Progenitor cell of endocrine pancreas (in vitro differentiated cells): Measurements from ENCODE around the gene LRRN4CL. TPM values are rescaled to one million over a fixed set of nuclear protein-coding genes. Genes with fewer than 3 reads are reported as not detected.

Experiments
- DNase-seq: peaks from one replicate; pipeline ENCODE4 v3.0.0; 2021; ENCODE audit warnings: low spot score; ENCODE audit not compliant: unreplicated experiment
- H3K27ac Mint-ChIP-seq: 2 replicates; pipeline ENCODE4 v1.8.0; 2021; ENCODE audit warnings: mild to moderate bottlenecking, moderate library complexity, mixed read lengths
- H3K27me3 Mint-ChIP-seq: 2 replicates; pipeline ENCODE4 v1.8.0; 2021; ENCODE audit warnings: mixed read lengths
- H3K36me3 Mint-ChIP-seq: 2 replicates; pipeline ENCODE4 v1.8.0; 2022; ENCODE audit warnings: mixed read lengths; ENCODE audit not compliant: insufficient read depth
- H3K4me1 Mint-ChIP-seq: 2 replicates; pipeline ENCODE4 v1.8.0; 2021; ENCODE audit warnings: low read depth, mixed read lengths
- H3K4me3 Mint-ChIP-seq: 2 replicates; pipeline ENCODE4 v1.8.0; 2021; ENCODE audit warnings: low read depth, mild to moderate bottlenecking, moderate library complexity, mixed read lengths
- H3K9me3 Mint-ChIP-seq: 2 replicates; pipeline ENCODE4 v1.8.0; 2021; ENCODE audit warnings: low read depth, mixed read lengths
- CTCF ChIP-seq: fragments of 200-600 bp; sonication (generic); IDR thresholded peaks from one replicate; pipeline ENCODE4 v1.5.0; 2021; ENCODE audit warnings: antibody characterized with exemption, mild to moderate bottlenecking; ENCODE audit not compliant: unreplicated experiment
- total RNA-seq: library from RNA; stranded (reverse); gene quantifications from 2 replicates; pipeline ENCODE4 v1.2.1, GENCODE V29; 2021

The LRRN4CL gene
- total RNA-seq, 1 donor from 2014 or later = 0.65 TPM

DNA sequence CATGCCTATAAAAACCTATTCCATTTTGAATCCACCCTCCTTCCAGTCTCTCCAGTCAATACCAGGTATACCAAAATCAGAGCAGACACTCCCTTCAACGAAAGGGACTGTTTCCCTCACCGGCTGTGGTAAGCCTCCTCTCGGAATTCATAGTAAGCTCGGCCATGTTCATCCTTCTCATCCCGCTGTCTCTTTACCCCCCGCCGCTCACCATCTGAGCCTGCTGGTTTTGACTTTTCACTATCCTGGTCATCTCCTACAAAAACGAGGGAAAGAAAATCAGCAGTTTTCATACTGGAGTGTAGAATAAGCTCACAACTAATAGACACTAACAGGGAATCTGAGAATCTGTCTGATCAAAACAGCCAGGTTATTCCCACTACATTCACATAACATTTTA, 34.8 kb upstream of the LRRN4CL start:
- peak overlapping the region; percentile 85 for H3K4me3 Mint-ChIP-seq
- no peak overlapping the region for H3K27ac Mint-ChIP-seq
- no peaks in the 10 kb centered on the region for H3K9me3 Mint-ChIP-seq
- peaks cover 29% of the 10 kb centered on the region for H3K4me1 Mint-ChIP-seq
- no peak for DNase-seq
- no peak for TF ChIP-seq CTCF
- peaks cover 40% of the 10 kb centered on the region for H3K36me3 Mint-ChIP-seq
- no peaks in the 10 kb centered on the region for H3K27me3 Mint-ChIP-seq

GRCh38 chr11:62721994-62722393, 32.7 kb upstream of the LRRN4CL start:
- peak; percentile 38 for TF ChIP-seq CTCF
- DNase-seq = no peak
- no peak overlapping the region for H3K4me3 Mint-ChIP-seq

GRCh38 chr11:62719302-62719978, 30.1 kb upstream of the LRRN4CL start:
- no peak for TF ChIP-seq CTCF
- H3K4me3 Mint-ChIP-seq = no peak overlapping the region
- H3K36me3 Mint-ChIP-seq = peaks cover 52% of the 10 kb centered on the region
- no peak for DNase-seq
- H3K9me3 Mint-ChIP-seq = no peaks in the 10 kb centered on the region
- no peaks in the 10 kb centered on the region for H3K27me3 Mint-ChIP-seq
- peaks cover 11% of the 10 kb centered on the region for H3K4me1 Mint-ChIP-seq
- no peak overlapping the region for H3K27ac Mint-ChIP-seq

More at GRCh38 chr11:62721994-62722393, 32.7 kb upstream of the LRRN4CL start:
- H3K36me3 Mint-ChIP-seq = peaks cover 47% of the 10 kb centered on the region
- H3K27me3 Mint-ChIP-seq = no peaks in the 10 kb centered on the region
- peaks cover 23% of the 10 kb centered on the region for H3K4me1 Mint-ChIP-seq
- H3K9me3 Mint-ChIP-seq = no peaks in the 10 kb centered on the region
- H3K27ac Mint-ChIP-seq = peak overlapping the region; percentile 90

GRCh38 chr11:62716816-62717215, 27.5 kb upstream of the LRRN4CL start:
- H3K27ac Mint-ChIP-seq = no peak overlapping the region
- no peak overlapping the region for H3K4me3 Mint-ChIP-seq
- H3K27me3 Mint-ChIP-seq = no peaks in the 10 kb centered on the region
- no peak for DNase-seq
- no peak for TF ChIP-seq CTCF
- H3K36me3 Mint-ChIP-seq = peaks cover 46% of the 10 kb centered on the region
- no peaks in the 10 kb centered on the region for H3K9me3 Mint-ChIP-seq
- peaks cover 15% of the 10 kb centered on the region for H3K4me1 Mint-ChIP-seq

DNA sequence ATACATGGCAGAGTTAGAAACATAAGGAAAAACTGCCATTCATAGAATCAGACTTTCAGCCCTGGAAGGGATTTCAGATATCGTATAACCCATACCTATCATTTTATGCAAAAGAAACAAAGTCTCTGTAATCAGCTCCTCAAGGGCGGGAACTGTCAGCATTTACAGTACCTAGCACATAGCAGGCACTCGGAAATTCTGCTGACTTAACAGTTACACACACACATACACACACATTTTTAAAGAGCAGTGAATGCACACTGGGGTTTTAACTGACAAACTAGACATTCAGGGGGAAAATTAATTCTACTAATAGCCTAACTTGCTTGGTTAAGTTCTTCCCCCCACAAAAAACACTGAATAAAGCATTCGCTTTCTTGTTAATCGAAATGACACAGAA, 26.9 kb upstream of the LRRN4CL start:
- peaks cover 40% of the 10 kb centered on the region for H3K36me3 Mint-ChIP-seq
- no peak for DNase-seq

More for the DNA sequence above, 26.9 kb upstream of the LRRN4CL start:
- no peak overlapping the region for H3K4me3 Mint-ChIP-seq
- peak overlapping the region; percentile 82 for H3K27ac Mint-ChIP-seq
- no peaks in the 10 kb centered on the region for H3K9me3 Mint-ChIP-seq
- no peaks in the 10 kb centered on the region for H3K27me3 Mint-ChIP-seq
- peaks cover 15% of the 10 kb centered on the region for H3K4me1 Mint-ChIP-seq
- TF ChIP-seq CTCF = no peak
